ENCODE data around the gene TRABD2B. TPM values are rescaled to one million over a fixed set of nuclear protein-coding genes. Genes with fewer than 3 reads are reported as not detected.

TRABD2B gene
- total RNA-seq, 4 donors from 2014 or later, result 0.35 to 2.5 (median 0.88) TPM

DNA sequence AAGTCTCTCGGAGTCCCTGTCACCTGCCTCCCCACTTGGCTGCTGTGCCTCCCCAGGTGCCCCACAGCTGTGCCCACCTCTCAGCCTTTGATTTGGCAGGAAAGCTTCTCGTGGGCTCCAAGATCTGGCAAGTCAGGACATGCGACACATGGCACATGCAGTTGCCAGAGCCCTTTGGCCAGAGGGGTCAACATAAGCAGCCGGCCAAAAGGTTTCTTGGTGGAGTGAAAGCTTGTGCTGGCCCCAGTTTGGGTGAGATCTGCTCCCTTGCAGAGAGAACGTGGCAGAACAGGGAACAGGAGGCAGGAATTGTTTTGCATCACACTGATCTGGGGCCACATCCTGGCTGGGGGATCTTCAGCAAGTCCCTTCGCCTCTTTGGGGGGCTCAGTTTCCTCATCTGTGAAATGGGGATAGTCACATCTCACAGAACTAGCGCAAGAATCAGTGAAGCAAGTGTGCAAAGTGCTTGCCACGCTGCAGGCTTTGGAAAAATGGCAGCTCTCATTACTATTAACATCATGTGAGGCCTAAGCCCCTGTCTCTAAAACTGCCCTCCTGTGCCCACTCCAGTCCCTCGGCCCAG is 232.6 kb downstream of the TRABD2B start:
- H3K9me3 ChIP-seq, result no peaks in the 10 kb centered on the region
- no peaks in the 10 kb centered on the region for H3K27me3 ChIP-seq
- no peaks in the 10 kb centered on the region for H3K4me1 ChIP-seq
- H3K36me3 ChIP-seq, result no peaks in the 10 kb centered on the region
- H3K4me3 ChIP-seq, result no peak overlapping the region
- H3K27ac ChIP-seq, result no peak overlapping the region
- TF ChIP-seq, protein P1, sequence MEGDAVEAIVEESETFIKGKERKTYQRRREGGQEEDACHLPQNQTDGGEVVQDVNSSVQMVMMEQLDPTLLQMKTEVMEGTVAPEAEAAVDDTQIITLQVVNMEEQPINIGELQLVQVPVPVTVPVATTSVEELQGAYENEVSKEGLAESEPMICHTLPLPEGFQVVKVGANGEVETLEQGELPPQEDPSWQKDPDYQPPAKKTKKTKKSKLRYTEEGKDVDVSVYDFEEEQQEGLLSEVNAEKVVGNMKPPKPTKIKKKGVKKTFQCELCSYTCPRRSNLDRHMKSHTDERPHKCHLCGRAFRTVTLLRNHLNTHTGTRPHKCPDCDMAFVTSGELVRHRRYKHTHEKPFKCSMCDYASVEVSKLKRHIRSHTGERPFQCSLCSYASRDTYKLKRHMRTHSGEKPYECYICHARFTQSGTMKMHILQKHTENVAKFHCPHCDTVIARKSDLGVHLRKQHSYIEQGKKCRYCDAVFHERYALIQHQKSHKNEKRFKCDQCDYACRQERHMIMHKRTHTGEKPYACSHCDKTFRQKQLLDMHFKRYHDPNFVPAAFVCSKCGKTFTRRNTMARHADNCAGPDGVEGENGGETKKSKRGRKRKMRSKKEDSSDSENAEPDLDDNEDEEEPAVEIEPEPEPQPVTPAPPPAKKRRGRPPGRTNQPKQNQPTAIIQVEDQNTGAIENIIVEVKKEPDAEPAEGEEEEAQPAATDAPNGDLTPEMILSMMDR (IDR thresholded peaks at IDR 0.05), result no peak
- no peak for TF ChIP-seq POLR2A (IDR thresholded peaks at IDR 0.05)
- DNase-seq, result no peak

GRCh38 chr1:47763591-47764171 is 233.5 kb downstream of the TRABD2B start:
- DNase-seq, result no peak
- TF ChIP-seq, protein P1 (IDR thresholded peaks at IDR 0.05), result no peak
- TF ChIP-seq POLR2A (IDR thresholded peaks at IDR 0.05), result no peak
- Histone ChIP-seq H3K36me3 (no peaks in the 10 kb centered on the region), H3K4me3 (no peak overlapping the region), H3K27me3 (no peaks in the 10 kb centered on the region), H3K27ac (no peak overlapping the region), H3K4me1 (no peaks in the 10 kb centered on the region), H3K9me3 (no peaks in the 10 kb centered on the region)

DNA sequence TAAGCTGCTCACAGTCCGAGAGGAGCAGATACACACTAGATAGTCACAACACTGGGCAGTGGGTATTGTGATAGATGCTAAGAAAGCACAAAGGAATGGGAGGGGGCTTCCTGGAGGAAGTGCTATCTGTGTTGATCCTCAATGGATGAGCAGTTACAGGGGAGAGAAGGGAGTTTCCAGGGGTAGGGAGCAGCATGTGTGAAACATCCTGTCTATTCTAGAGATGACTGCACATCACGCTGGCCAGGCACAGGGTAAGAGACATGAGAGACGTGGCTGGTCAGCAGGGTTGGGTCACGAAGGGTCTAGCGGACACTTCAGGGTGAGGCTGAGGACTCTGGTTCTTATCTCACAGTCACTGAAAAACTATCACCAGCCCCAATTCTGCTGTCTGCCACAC is 235.2 kb downstream of the TRABD2B start:
- no peak overlapping the region for H3K27ac ChIP-seq
- H3K27me3 ChIP-seq, result no peaks in the 10 kb centered on the region
- DNase-seq, result no peak

DNA sequence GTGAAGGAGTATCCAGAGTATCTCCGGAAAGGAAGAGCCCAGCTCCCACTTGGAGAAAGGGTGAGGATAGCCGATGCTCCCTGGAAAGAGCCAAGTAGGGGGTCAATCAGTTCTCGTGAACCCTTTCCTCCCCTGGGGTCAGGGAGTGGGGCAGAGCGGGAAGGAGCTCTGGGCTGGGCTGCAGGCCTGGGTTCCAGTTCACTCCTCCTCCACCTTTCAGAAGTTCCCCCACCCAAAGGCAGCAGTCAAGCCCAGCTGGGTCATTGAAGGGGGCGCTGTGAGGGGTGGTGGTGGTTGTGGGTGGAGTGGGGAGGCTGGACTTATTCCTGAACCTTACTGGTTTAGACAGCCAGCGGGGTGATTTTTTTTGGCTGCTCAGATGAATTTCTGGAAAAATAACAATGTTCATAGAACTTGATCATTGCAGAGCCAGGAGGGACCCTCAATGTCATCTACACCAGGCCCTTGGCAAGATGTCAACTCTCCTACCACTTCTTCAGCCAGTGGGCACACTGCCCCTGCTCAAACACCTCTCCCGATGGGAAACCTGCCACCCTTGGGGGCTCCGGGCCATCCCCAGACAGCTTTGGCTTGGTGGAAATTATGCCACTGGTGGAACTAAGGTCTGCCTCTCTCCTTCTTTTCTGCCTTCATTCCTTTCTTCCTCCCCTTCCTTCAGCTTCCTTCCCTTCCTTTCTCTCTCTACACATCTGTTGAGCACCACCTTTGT is 235.8 kb downstream of the TRABD2B start:
- peak in 1 of 3 donors; percentile 22 for DNase-seq
- Histone ChIP-seq H3K4me1 (no peaks in the 10 kb centered on the region), H3K27me3 (no peaks in the 10 kb centered on the region), H3K27ac (no peak overlapping the region), H3K4me3 (no peak overlapping the region), H3K9me3 (no peaks in the 10 kb centered on the region), H3K36me3 (no peaks in the 10 kb centered on the region)
- TF ChIP-seq, protein P1 (IDR thresholded peaks at IDR 0.05), result no peak
- no peak for TF ChIP-seq POLR2A (IDR thresholded peaks at IDR 0.05)

More for the DNA sequence above, 235.2 kb downstream of the TRABD2B start:
- TF ChIP-seq, protein P1 (IDR thresholded peaks at IDR 0.05), result no peak
- no peak for TF ChIP-seq POLR2A (IDR thresholded peaks at IDR 0.05)
- Histone ChIP-seq H3K4me3 (no peak overlapping the region), H3K36me3 (no peaks in the 10 kb centered on the region), H3K4me1 (no peaks in the 10 kb centered on the region), H3K9me3 (no peaks in the 10 kb centered on the region)

DNA sequence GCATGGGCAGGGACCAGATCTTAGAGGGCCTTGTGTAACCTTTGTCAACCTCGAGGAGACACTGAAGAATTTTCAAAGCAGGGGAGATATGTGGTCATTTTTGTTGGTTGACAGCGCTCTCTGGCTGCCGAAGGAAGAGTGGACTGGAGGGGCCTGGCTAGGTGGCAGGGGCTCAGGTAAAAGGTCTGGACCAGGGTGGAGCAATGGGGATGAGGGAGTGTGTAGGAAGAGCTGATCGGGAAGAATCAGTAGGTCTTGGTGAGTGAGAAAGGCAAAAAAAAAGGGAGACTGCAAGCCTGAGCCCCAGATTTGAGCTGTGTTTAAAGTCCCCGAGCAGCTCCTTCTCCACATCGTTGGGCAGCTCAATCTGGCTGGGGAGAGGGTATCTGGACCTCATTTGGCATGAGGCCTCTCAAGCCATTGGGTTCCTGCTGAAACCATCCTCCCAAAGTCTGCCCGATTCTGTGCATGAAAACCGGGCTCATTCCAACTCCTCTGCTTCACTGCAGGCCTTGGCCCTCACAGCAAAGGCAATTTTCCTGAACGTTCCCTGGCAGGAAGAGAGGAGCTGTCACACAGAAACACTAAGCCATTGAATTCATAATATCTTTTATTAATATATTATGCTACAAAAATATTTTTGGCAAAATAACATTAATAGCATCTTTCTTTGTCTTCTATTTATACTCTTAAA is 237.1 kb downstream of the TRABD2B start:
- no peak for TF ChIP-seq POLR2A (IDR thresholded peaks at IDR 0.05)
- TF ChIP-seq, protein P1 (IDR thresholded peaks at IDR 0.05), result no peak
- DNase-seq, result peak in 1 of 3 donors; percentile 29

More for the DNA sequence above, 237.1 kb downstream of the TRABD2B start:
- Histone ChIP-seq H3K4me1 (no peaks in the 10 kb centered on the region), H3K27ac (no peak overlapping the region), H3K27me3 (no peaks in the 10 kb centered on the region), H3K4me3 (no peak overlapping the region), H3K36me3 (no peaks in the 10 kb centered on the region), H3K9me3 (no peaks in the 10 kb centered on the region)
